ENCODE data around the gene KSR2. TPM values are rescaled to one million over a fixed set of nuclear protein-coding genes. Genes with fewer than 3 reads are reported as not detected.

Gene KSR2
- total and polyA plus RNA-seq, 2 of the 4 experiments (the other 2 are of a cell fraction) = not detected

DNA sequence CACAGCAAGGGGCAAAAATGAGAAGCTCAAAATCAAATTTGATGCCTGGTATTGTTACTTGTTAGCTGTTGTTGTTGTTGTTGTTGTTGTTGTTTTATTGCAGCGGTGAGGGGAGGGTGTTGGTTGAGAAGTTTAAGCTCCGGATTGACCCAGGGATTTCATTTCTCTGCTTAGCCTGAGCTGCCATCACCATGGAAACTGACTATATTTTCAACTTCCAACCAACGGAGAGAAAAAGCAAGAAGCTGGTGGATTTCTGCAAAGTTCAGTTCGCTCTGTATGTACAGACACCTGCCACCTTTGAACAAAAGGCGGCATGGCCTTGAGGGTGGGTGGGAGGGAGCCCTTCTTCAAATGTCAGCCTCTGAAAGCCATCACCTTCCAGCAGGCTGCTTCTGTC lies 412.9 kb downstream of the KSR2 start:
- H3K79me1 ChIP-seq (ENCODE audit: low read depth in 1 of 2, low read length in 2 of 2) = no peaks in the 10 kb centered on the region
- H3K4me3 ChIP-seq (ENCODE audit: insufficient read depth, low read depth, low read length) = no peak overlapping the region
- H4K91ac ChIP-seq (ENCODE audit: insufficient read depth, low read depth, low read length) = no peak overlapping the region
- TF ChIP-seq, protein P1, sequence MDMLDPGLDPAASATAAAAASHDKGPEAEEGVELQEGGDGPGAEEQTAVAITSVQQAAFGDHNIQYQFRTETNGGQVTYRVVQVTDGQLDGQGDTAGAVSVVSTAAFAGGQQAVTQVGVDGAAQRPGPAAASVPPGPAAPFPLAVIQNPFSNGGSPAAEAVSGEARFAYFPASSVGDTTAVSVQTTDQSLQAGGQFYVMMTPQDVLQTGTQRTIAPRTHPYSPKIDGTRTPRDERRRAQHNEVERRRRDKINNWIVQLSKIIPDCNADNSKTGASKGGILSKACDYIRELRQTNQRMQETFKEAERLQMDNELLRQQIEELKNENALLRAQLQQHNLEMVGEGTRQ (IDR thresholded peaks at IDR 0.05; ENCODE audit: low read depth, low read length) = no peak
- TF ChIP-seq MXI1 (IDR thresholded peaks at IDR 0.05; ENCODE audit: borderline replicate concordance, low read depth, low read length) (no peak), RAD21 (IDR thresholded peaks at IDR 0.05; ENCODE audit: low read length) (no peak), RFX5 (IDR thresholded peaks at IDR 0.05; ENCODE audit: low read depth, low read length) (no peak), NFE2L2 (IDR thresholded peaks at IDR 0.05; ENCODE audit: low read depth, low read length) (no peak), MAZ (IDR thresholded peaks at IDR 0.05; ENCODE audit: borderline replicate concordance, low read depth, low read length) (no peak)
- TF ChIP-seq, protein P2, sequence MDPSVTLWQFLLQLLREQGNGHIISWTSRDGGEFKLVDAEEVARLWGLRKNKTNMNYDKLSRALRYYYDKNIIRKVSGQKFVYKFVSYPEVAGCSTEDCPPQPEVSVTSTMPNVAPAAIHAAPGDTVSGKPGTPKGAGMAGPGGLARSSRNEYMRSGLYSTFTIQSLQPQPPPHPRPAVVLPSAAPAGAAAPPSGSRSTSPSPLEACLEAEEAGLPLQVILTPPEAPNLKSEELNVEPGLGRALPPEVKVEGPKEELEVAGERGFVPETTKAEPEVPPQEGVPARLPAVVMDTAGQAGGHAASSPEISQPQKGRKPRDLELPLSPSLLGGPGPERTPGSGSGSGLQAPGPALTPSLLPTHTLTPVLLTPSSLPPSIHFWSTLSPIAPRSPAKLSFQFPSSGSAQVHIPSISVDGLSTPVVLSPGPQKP (IDR thresholded peaks at IDR 0.05; ENCODE audit: borderline replicate concordance, low read depth, low read length) = no peak
- no peak overlapping the region for H3K27ac ChIP-seq (ENCODE audit: insufficient read depth, low read length)
- H3K4me2 ChIP-seq (ENCODE audit: low read depth, low read length) = no peak overlapping the region
- no peak overlapping the region for H3K4ac ChIP-seq (ENCODE audit: low read depth, low read length)
- no peak overlapping the region for H3K23ac ChIP-seq (ENCODE audit: low read depth, low read length)
- no peaks in the 10 kb centered on the region for H3K4me1 ChIP-seq (ENCODE audit: control insufficient read depth, insufficient read depth, low read length)
- H2BK15ac ChIP-seq (ENCODE audit: low read depth, low read length) = no peak overlapping the region
- dilution Hi-C loops (cut with HindIII; ENCODE audit: low sequenced_read_pairs, unreplicated experiment) = no loop called here
- no peak overlapping the region for H4K8ac ChIP-seq (ENCODE audit: low read depth in 2 of 2, low read length in 2 of 2)
- no peak overlapping the region for H2AK9ac ChIP-seq (replicated peaks; ENCODE audit: low read depth, low read length, poor library complexity)
- H3K9me3 ChIP-seq (ENCODE audit: control insufficient read depth, insufficient read depth, low read length) = peaks cover 23% of the 10 kb centered on the region
- no peak for DNase-seq
- H3K18ac ChIP-seq (ENCODE audit: low read depth, low read length) = no peak overlapping the region
- H4K20me1 ChIP-seq (ENCODE audit: insufficient read depth, low read length) = no peaks in the 10 kb centered on the region
- no peak overlapping the region for H3K56ac ChIP-seq (ENCODE audit: extremely low read depth, insufficient read depth, low read length)
- H3K36me3 ChIP-seq (ENCODE audit: control insufficient read depth, insufficient read depth, low read length) = no peaks in the 10 kb centered on the region
- H3K9ac ChIP-seq (ENCODE audit: low read depth, low read length) = no peak overlapping the region
- H3K9me1 ChIP-seq (ENCODE audit: insufficient read depth, low read length) = no peaks in the 10 kb centered on the region
- H2AFZ ChIP-seq (replicated peaks; ENCODE audit: low read length, poor library complexity) = no peak overlapping the region
- no CpG with 5 or more reads among the region's 5 CpGs for whole genome bisulfite sequencing, 2 experiments (ENCODE audit: extremely low coverage in 2 of 2, insufficient read length in 1 of 2)
- POLR2A ChIA-PET (ENCODE audit: unreplicated experiment) = no interaction called here
- no peak overlapping the region for H2BK120ac ChIP-seq (ENCODE audit: low read depth, low read length)
- BruUV-seq (replicated peaks) = no TSS peak
- no peak overlapping the region for H3K14ac ChIP-seq (replicated peaks; ENCODE audit: low read depth, low read length)
- CTCF ChIA-PET = no interaction called here
- H3K27me3 ChIP-seq (ENCODE audit: control insufficient read depth, insufficient read depth, low read length) = no peaks in the 10 kb centered on the region
- no peak overlapping the region for H4K5ac ChIP-seq (ENCODE audit: low read depth, low read length)
- in situ Hi-C loops (cut with MboI; ENCODE audit: low sequenced_read_pairs) = no loop called here
- intact Hi-C loops (cut with micrococcal nuclease) = no loop called here
- no peak overlapping the region for H2BK20ac ChIP-seq (ENCODE audit: low read depth, low read length)
- no peak overlapping the region for H2BK5ac ChIP-seq (ENCODE audit: low read depth, low read length, poor library complexity, severe bottlenecking)
- H2AK5ac ChIP-seq (ENCODE audit: low read depth, low read length) = no peak overlapping the region
- ATAC-seq (ENCODE audit: low read depth) = no peak

Data from IMR-90 (cell line).